ENCODE results near the gene ATP2B2.

ATP2B2 gene

DNA sequence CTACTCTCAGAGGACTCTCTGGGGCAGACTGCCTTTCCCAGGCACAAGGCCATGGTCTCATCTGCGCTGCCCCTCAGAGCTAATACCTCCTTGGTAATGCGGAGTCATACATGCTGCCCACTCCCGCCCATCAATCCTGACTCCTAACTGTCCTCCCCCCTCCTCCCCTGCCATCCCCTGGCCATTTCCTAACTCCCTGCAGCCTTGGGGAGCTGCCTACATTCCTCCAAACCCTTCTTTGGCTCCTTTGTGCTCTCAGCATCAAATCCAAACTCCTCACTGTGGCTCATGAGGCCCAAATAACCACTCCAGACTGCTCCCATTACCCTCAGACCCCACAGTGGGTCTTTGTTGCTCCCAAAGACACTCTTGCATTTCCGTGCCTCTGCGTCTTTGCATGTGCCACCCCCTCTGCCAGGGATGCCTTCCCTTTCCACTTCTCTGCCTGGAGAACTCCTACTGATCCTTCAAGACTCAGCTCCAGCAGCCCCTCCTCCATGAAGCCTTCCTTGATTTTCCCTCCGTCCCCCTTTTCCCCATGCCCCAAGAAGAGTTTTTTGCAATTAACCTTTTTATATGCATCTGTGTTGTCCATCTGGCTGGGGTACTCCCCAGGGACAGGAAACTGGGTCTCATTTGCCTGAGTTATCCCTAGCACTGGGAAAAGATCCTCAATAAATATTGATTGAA lies 5.5 kb upstream of the ATP2B2 start:
- no peak for DNase-seq (ENCODE audit: low spot score)

DNA sequence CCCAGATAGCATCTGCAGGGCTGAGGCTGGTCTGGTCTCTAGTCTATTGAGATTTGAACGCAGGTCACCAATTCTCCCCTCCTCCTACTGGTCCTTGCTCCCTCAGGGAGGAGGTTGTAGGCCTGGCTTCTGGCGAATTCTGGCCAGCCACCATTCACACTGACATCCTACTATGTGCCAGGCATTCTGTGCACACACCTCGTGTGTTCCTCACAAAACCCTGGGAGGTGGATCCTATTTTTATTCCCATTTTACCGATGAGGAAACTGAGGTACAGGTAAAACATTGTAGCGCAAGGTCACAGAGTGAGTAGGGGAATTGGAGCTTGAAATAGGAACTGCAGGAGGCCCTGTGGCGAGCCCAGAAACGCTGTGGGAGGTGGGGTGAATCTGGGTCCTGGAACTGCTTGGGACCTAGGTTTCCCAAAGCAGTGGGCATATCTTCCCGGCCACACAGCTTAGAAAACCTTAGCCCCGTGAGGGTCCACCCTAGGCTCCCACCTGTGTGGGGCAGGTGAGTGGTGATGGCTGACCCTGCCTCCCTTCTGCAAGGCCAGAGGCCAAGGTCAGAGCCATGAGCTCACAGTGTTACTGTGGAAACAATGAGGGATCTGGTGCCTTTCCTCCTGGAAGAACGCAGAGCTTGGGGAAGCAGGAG lies 4.8 kb upstream of the ATP2B2 start:
- DNase-seq (ENCODE audit: low spot score) = no peak

DNA sequence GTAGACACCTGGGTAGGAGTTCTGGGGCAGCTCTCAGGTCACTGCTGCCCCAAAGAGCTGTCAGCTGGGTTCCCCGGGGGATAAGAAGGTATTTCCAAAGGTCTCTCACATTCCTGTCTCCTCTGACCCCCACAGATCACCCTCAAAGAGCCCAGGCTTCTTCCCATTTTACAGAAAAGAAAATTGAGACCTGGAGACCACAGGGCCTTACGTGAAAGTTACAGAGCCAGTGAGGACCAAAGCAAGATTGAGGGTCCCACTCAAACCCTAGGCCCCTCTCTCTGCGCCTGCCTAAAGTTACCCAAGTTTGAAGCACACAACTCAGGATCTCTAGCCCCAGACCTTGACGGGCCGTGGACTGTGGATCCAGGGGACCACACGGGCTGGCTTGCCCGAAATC lies 3.9 kb upstream of the ATP2B2 start:
- DNase-seq (ENCODE audit: low spot score) = no peak

DNA sequence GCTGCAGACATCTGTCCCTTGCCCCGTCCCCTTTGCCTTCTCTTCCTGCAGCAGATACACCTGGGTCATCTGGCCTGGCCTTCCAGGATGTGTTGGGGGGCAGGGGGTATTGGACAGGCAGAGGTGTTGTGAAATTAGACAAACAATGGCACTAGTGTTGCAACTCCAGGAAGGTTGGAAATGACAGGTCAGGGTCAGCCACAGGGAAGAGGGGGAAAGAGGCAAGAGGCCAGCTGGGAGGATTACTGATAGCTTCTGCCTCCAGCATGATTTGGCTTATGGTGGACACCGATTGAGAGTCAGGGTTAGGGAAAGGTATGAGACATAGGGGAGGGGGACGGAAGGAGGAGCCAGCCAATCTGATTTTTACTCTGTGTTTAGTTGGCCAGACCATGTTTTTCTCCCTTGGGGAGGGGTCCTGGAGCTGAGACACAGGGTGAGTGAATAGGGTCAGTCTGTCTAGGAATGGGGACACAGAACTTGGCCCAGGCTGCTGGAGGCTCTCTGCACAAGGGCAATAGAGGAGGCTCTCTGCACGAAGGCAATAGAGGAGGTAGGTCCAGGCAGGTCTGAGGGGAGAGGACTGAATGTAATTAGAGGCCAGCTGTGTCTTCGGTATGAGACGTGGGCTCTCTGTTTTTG lies 3.4 kb upstream of the ATP2B2 start:
- DNase-seq (ENCODE audit: low spot score) = no peak

DNA sequence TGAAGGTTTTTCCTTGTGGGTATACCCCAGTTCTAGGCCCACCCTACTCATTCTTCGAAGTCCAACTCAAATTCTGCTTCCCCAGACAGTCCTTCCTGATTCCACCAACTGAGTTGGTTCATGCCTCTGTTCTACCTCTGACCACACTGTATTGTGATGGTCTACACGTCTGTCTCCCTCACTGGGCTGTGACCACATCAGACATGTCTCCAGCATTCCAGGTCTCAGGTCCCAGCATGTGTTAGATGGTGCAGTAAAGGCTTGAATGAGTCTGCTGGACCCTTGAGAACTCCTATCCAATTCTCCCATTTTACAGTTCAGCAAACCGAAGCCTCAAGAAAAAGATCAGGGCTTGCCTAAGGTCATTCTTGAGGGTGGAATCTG lies 2.8 kb upstream of the ATP2B2 start:
- no peak for DNase-seq (ENCODE audit: low spot score)

DNA sequence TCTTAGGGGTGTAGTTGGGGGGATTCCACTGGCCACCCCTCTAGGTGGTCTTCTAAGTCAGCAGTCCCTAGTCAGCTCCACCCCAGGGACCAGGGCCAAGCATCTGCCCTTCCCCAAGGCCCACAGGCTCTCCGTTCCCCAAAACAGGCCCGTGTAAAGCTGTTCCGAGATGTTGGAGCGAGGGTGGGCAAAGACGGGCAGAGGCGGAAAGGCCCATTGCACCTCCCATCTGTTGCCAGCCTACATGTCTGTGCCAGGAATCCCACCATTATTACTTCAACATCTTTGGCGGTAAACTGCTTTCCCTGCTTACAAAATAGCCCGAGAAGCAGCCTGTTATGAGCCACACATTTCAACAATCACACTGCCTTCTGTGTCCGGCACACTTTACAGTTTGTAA lies 1.9 kb upstream of the ATP2B2 start:
- DNase-seq (ENCODE audit: low spot score) = no peak

DNA sequence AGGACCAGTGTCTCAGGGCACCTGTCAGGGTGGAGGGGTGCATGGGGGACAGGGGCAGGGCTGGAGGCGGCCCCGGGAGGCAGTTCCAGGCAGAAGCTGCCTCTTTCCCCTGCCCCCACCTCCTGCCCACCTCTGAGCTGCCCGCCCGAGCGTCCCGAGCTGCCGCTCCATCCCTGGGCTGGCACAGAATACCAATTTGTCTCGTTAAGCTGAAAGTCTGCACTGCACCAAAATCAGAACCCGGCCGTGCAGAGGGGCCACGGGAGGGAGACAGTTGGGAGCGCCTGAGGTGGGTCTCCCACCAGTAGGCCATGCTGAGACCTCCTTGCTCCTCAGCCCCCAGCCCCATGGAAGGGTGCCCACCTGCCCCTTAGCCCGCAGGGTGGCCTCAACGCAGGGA lies 1.3 kb upstream of the ATP2B2 start:
- DNase-seq (ENCODE audit: low spot score) = no peak

DNA sequence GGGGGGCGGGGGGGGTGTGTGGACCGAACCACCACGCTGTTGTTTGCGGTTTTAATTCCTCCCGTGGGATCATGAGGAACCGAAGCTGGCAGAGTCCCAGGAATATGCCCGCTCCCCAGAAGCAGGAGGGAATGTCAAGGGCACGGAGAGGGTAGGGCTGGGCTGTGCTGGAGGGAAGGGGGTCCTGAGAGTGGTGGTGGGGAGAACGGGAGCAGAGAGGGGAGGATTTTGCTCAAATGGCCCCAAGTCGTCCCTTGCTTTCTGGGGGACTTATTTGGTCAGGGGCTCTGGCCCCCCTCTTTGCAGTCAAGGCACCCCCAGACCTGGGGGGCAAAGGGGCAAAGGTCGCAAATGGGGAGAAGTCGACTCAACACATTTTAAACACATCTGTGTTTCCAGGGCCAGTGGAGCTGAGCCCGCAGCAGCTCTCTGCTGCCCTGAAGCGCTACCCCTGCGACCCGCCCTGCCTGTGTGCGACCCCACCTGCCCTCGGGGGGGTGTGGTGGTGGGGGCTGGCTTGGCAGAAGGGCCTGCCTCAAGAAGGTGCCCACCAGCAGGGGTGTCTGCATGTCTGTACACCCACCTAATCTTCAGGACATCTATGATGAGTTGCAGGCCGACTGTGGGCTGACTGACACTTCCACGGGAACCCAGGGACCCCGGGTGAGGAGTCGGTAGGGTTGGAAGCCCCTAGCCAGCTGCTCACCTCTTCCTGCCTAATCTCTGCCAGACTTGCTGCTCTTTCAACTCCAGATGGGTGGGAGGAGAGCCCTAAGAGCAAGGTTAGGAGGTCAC lies 602 bp upstream of the ATP2B2 start:
- DNase-seq (ENCODE audit: low spot score) = no peak

DNA sequence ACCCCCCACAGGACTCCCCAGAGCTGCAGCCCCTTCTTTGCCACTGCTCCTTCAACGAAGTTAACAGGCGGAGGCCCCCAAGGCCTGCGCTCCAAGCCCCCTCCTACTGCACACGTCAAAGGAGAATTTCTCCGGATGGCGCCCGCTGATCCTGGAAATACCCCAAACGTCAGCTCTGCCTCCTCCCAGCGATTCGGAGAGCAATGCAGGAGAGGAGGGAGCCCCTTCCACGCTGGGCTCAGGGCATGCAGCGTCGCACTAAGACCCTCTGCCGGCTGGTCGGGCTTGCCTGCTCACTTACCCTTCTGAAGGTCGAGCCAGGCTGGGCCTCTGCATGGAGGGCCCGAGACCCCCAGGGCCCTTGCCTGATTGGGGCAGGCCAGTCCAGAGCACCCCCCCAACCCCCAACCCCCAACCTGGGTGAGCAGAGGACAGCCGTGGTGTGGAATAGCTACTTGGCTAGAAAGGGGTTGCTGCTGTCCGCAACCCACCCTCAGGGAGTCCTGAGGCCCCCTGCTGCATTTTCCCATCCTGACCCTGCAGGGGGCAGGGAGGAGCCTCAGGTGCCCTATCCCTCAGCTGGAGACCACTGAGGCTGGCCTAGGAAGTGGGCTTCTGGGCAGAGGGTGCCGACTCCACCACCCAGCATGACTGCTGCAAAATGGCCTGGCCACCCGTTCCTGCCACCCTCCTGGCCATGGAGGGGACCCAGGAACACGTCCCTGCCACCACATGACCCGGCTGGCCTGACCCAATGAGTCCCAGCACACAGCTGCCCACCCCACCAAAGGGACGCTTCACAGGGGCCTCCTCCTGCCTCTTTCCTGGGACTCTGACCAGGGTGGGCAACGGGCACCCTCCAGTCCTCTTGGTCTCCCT lies 976 bp downstream of the ATP2B2 start:
- DNase-seq (ENCODE audit: low spot score) = no peak

DNA sequence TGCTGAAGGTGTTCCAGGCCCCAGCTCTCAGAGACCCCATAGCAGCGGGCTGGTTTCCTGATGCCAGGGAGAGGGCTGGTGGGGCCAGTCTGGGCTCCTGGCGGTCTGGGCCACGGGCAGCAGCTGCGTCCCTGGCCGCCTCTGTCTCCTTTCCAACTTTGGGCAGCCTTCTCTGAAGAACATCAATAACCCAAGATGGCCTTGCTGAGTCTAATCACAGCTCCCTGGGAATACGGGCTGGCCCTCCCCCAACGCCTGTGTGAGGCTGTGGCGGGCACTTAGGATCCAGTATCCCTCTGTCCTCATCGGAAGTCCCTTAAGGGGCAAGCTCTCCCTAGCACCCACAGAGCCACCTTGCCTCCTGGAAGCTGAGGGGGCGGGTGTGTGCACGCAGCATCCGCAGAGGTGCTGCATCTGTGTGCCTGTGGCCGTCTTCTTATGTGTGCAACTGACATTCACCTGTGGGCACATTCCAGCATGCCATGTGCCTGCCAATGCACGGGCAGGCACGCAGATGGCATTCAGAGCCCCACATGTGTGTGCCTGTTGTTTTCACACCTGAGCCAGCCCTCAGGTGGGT lies 2.1 kb downstream of the ATP2B2 start:
- DNase-seq (ENCODE audit: low spot score) = no peak

DNA sequence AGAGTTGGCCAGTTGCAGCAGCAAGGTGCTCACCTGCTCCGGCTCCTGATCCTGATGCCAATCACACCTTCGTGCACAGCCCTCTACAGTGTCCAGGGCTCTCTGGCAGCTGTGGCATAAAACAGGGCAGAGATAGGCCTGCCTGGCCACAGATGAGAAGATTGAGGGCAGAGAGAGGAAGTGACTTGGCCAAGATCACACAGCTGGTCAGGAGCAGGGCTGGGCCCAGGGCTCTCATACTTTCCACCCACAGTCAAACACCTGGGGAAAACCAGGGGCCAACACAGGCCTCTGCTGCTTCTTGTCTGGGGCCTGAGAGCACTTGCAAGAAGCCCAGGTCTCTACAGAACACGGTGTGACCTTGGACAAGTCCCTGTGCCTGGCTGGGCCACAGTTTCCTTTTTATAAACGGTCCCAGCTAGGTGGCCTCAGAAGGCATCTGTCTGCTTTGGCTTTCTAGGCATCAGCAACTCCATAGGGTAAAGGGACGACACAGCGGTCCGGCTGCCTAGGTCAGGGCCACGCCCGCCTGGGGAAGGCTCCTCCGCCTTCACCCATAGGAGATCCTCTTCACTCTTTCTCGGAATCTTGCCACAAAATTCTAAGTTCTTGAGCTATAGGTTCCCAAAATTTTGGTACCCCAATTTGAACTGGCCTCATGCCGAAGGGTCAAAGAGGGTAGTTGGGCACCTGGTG lies 3.1 kb downstream of the ATP2B2 start:
- no peak for DNase-seq (ENCODE audit: low spot score)

DNA sequence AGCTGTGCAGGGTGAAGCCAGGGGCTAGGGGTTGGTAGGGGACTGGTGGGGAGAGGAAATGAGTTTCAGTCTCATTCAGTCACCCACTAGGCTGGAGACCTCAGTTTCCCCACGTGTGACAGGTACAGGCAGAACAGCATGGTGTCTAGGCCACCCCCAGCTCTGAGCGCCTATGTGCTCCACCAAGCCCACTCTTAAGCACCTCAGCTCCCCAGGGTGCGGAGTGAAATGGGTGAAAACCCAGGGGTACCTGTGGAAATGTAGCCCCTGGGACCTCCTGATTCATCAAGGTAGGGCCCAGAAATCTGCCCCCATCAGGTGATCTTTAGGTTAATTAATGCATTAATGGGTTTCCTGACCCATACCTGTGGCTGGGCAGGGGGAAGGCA lies 3.7 kb downstream of the ATP2B2 start:
- no peak for DNase-seq (ENCODE audit: low spot score)

DNA sequence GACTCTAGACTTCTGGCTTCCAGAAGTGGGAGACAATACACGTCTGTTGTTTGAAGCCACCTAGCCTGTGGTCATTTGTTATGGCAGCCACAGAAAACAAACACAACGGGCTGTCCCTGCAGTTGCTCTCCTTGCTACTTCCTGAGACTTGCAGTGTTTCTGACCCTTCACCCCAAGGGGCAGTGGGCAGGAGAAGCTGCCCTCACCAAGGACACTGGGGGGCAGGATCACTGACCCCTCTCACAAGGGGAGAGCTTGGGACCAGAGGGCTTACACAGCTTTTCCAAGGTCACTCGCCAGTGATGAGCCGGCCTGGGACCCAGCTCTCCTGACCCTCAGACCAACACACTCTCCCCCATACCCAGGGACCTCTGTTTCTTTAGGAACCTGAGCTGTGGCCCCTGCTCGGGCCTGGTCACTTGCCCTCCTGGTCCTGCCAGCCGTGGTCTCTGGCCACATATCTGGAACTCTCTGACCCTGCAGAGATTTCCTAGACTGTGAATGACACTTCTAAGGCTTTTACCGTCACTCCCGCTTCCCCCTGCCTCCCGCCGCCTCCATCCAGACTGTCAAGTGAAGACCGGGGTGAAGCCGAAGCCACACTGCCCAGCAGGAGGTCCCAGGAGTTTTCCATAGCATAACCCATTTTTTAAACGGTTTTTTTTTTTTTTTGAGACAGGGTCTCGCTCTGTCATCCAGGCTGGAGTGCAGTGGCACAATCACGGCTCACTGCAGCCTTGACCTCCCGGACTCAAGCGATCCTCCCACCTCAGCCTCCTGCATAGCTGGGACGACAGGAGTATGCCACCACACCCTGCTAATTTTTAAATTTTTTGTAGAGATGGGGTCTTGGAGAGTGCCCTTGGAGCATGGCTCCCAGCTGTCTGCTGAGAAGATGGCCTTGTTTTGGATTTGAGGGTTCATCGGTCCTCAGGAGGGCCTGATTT lies 4.4 kb downstream of the ATP2B2 start:
- no peak for DNase-seq (ENCODE audit: low spot score)

DNA sequence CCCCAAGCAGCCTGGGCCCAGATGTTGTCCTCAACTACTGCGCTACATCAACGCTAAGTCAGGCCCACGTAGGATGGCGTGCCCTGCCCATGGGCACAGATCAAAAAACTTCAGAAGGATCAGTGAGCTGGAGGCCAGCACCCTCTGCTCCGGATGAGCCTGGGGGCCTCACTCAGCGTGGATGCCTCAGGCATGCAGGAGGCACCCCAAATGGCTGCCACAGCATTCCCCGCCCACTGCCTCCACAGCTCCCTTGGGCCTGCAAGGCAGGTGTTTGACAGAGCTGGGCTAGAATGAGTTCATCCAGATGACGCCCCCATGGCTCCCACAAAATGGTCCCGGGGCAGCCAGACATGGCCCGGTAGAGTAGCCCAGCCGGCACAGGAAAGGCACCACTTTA lies 7.1 kb downstream of the ATP2B2 start:
- DNase-seq (ENCODE audit: low spot score) = no peak

DNA sequence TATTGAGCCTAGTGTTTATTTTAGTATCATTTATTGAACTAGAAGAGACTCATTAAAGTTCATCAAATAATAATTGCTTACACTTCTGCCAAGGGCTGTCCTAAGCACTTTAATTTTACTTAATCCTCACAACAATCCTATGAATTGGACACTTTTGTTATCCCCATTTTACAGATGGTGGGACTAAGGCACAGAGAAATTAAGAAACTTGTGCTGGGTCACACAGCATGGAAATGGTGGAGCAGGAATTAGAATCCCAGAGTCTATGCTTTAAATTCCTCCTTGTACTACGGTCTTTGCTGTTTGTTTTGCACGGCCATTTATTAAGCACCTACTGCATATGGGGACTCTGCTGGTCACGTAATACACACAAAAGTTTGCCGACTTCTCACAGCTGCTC lies 7.9 kb downstream of the ATP2B2 start:
- DNase-seq (ENCODE audit: low spot score) = no peak

DNA sequence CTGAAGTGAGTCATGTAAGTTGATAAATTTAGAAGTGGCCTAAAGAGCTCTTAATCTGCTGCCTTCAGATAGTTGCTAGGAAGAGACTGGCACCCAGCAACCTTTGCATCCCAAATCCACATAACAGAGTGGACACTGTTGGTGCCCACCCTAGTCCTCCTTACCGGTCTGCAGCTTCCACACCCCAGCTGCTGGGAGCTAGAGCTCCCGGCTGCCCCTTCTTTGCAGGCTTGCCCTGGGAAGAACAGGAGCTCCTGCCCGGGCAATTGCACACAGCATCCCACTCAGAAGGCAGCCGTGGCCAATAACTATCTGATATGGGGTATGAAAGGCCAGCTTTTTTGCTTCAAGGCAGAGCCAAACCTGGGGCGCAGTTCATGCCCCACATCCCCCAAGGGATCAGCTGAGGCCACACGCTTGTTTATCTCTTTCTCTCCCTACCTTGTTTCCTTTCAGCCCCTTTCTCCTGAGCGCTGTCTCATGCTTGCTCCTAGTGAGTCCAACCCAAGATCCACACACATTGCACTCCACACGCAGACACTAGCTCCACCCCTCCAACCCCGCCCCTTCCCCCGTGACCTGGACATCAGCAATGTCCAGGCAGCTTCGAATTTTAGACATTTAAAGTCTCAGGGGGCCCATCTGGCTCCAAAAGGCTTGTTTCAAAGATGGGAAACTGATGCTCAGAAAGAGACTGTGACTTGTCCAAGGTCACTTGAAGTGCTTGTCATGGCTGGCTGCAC lies 9.1 kb downstream of the ATP2B2 start:
- no peak for DNase-seq (ENCODE audit: low spot score)

DNA sequence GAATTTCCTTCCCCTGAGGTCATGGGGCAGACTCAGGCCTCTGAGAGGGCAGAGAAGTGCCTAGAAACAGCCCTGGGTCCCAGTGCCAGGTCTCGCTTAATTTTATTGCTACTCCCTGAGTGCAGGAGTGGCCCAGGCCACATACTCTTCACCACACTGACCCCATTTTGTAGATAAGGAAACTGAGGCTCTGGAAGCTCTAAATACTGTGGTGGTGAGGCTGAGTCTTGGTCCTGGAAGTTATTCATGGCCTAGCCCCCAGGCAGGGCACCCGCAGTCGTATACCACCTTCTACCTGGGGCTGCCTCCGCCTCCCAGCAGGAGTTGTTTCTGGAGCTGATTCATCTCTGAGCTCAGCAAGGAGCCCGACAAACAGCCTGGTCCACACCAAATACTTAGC lies 9.8 kb downstream of the ATP2B2 start:
- no peak for DNase-seq (ENCODE audit: low spot score)

DNA sequence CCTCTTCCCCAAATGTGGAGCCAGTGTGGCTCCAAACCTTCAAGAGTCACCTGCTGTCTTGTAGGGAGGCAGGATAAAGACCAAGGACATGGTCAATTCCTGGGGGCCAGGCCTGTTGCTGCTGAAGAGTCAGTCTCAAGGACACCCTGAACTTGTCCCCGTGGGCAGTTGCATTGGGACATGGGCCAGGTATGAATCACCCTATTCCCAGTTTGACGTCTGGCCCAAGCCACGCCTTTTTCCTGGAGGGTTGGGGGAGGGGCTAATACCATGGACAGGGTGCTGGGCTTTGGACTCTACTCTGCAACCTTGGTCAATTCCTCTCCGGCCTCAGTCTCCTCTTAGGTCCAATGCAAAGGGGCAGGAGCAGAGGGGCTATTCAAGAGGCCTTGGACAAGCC lies 10.4 kb downstream of the ATP2B2 start:
- DNase-seq (ENCODE audit: low spot score) = no peak

DNA sequence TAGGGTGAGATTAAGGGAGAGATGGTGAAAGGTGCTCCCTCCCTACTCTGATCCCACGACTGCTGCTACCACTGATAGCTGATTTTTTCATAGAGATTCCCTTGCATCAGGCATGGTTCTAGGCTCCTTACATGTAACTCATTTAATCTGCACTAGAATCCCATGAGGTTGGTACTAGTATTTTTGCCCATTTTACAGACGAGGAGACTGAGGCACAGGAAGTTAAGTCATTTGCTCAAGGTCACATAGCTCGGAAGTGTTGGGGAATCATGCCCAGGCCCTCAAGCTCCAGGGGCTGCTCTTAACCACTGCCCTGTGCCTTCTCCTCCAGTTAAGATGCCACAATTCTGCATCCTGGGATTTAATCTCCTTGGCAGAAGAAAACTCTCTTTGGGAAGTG lies 11.2 kb downstream of the ATP2B2 start:
- no peak for DNase-seq (ENCODE audit: low spot score)
